Hematopoietic multipotent progenitor cell treated with erythropoietin and hydrocortisone succinate and interleukin-3 and kit ligand, for 4 days (in vitro differentiated cells): Measurements from ENCODE around the gene SMG7.

Source experiments
- DNase-seq: peaks from one replicate; pipeline ENCODE4 v3.0.0-alpha.2; 2015

SMG7 gene

DNA sequence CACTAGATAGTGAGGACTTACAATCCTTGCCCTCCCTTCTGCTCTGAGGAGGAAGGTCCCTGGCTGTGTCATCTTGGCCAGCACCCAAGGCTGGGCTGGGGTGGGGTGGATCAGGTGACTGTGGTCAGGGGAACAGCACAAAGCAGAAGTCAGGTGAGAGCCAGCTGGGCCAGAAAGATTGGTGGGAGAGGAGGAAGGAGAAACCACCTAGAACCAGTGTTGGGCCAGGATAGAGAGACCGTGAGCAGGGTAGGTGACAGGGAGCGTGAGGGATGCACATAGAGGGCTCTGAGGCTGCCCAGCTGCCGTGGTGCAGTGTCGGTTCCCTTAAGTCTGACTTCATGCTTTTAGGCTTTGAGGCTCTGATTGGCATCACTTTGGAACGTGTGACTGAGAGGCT is 95.3 kb downstream of the SMG7 start:
- peak; percentile 90 for DNase-seq

DNA sequence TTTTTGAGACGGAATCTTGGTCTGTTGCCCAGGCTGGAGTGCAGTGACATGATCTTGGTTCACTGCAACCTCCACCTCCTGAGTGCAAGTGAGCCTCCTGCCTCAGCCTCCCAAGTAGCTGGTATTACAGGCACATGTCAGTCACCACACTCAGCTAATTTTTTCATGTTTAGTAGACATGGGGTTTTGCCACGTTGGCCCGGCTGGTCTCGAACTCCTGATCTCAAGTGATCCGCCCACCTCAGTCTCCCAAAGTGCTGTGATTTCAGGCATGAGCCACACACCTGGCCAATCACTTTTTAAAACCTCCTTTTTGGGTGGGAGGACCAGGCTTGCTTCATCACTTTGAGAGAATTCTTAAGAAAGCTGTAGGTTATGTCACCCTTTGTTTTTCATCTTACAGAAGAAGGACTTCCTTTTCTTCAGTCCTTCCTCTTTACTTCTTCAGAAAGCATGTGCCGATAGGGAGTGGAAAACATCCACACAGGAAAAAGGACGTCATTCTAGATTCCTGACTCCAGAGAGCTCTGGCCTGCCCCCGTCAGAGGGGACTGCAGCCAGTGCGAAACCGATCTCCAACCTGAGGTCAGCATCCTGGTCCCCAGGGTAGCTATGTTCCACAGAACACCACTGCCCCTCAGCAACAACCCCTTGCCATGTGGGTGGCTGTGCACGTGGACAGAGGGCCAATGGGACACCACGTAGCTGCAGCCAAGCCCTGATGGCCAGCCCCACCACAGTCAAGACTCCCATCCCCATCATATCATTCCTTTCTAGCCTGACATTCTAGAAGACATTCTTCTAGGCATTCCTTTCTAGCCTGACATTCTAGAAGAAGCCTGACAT is 96.1 kb downstream of the SMG7 start:
- peak; percentile 37 for DNase-seq

- no peak for DNase-seq
Observed at GRCh38 chr1:183569141-183569540, 96.8 kb downstream of the SMG7 start.

DNA sequence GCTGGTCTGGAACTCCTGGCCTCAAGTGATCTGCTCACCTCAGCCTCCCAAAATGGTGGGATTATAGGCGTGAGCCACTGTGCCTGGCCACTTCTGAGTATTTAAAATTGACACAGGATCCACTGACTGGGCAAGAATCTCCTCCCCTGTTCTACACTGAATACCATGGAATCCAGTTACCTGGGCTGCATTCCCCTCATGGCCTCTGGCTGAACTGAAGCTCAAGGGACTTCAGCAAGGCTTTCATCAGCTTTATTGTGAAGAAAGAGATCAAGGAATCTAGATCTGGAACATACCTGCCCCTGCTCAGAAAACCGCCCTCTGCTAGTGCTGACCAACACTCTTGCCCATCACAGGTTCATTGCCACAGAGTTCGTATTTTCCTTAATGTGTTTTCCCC is 97.5 kb downstream of the SMG7 start:
- DNase-seq: no peak

- DNase-seq: no peak
Observed at GRCh38 chr1:183570451-183570850, 98.2 kb downstream of the SMG7 start.

GRCh38 chr1:183571678-183572268 is 99.5 kb downstream of the SMG7 start:
- DNase-seq: no peak

DNA sequence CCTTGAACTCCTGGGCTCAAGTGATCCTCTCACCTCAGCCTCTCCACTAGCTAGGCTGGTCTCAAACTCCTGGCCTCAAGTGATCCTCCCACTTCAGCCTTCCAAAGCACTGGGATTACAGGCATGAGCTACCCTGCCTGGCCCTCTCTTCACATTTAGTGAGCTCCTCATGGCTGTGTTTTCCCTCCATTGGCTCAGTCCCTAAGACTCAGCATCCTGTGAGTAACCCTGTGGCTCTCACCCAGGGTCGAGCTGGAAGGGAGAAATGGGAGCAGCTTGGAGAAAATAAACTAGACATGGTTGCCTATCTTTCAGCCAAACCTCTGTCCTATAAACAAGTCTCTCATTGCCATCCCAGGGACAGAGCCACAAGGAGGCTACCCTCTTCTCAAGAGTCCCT is 100.4 kb downstream of the SMG7 start:
- no peak for DNase-seq

- no peak for DNase-seq
Observed at GRCh38 chr1:183575606-183576005, 103.3 kb downstream of the SMG7 start.

- no peak for DNase-seq
Observed at GRCh38 chr1:183576537-183576936, 104.2 kb downstream of the SMG7 start.

- DNase-seq: peak; percentile 65
Observed at GRCh38 chr1:183577897-183578465, 105.7 kb downstream of the SMG7 start.

DNA sequence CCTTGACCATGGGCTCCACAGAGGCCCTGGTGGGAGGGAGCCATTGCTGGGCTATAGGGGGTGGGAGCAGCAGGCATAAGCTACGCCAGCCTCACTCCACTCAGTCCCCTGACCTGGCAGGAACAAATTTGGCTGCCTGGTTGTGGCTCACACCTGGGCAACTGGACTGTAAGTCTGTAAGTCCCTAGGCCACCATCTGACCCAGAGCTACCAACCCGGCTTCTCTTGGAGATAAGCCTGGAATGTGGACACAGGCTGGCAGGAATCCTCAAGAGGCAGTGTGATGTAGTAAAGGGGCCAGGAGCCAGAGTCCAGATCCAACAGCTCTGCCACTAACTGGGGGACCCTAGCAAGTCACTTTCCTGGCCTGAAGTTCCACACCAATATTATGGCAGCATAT is 106.6 kb downstream of the SMG7 start:
- no peak for DNase-seq

- DNase-seq: peak; percentile 92
Observed at GRCh38 chr1:183580281-183580682, 108.0 kb downstream of the SMG7 start.

DNA sequence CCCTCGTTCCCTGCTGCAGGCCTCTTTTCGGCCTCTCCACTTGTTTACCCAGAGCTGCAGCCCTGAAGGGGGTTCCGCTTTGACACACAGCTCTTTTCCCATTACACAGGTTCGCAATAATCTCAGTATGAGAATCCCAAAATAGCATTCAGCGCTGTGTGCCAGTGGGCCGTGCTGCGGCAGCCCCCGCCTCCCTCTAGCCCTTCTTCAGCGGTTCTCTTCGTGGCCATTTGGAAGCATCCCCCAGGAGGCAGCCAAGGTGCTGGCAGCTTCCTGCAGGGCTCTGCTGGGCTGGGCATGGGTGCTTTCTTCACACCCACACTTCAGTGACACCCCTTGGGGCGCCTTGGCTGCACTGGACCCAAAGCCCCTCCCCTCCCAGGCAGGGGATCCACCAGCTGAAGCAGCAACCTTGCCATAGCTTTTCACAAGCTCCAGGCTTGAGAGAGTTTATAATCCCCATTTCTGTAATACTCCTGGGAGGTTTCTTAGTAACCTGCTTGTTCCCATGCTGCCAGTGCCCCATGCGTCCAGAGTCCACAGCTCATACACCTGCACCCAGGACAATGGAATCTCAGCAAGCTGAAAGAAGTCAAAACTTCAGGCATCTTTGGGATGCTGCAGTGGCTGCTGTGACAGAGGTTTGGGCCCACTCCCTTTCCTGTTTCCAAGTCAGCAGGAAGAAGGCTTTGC is 109.9 kb downstream of the SMG7 start:
- no peak for DNase-seq

- DNase-seq: peak; percentile 59
Observed at GRCh38 chr1:183583466-183583865, 111.2 kb downstream of the SMG7 start.

- DNase-seq: no peak
Observed at GRCh38 chr1:183584147-183584546, 111.8 kb downstream of the SMG7 start.

DNA sequence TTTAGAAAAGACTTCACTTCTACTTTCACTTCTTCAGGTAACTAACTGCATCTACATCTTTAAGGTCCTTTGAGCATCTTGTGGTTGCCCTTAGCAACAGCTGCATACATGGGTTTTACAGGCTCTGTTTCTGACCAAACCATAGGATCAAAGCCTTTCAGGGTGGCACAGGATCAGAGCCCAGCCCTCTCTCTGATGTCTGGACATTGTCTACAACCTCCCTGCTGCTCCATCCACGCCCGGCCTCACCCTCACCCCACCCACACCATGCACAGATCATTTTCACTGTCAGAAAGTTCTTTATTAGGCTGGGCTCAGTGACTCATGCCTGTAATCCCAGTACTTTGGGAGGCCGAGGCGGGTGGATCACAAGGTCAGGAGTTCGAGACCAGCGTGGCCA is 112.7 kb downstream of the SMG7 start:
- no peak for DNase-seq

- no peak for DNase-seq
Observed at GRCh38 chr1:183586455-183586854, 114.2 kb downstream of the SMG7 start.

- no peak for DNase-seq
Observed at GRCh38 chr1:183586926-183587325, 114.6 kb downstream of the SMG7 start.

DNA sequence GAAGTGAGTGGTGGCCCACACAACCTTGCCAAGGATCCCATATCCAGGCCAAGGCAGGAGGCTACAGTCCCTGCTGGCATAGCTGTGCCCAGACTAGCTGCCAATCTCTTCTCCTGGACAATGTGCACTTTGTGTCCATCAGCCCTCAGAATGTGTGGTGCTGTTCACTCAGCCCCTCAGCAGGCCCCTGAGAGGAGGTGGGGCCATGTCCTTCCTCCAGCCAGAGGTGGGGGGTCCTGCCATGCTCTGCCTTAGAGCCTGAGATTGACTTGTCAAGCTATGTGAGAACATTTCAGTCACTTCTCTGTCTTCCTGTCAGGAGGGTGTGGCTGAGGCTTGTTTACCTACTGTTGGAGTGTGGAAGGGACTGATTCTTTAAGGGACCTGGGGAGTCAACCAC is 116.5 kb downstream of the SMG7 start:
- DNase-seq: no peak

GRCh38 chr1:183589384-183589783 is 117.1 kb downstream of the SMG7 start:
- no peak for DNase-seq

- no peak for DNase-seq
Observed at GRCh38 chr1:183589874-183590243, 117.6 kb downstream of the SMG7 start.

DNA sequence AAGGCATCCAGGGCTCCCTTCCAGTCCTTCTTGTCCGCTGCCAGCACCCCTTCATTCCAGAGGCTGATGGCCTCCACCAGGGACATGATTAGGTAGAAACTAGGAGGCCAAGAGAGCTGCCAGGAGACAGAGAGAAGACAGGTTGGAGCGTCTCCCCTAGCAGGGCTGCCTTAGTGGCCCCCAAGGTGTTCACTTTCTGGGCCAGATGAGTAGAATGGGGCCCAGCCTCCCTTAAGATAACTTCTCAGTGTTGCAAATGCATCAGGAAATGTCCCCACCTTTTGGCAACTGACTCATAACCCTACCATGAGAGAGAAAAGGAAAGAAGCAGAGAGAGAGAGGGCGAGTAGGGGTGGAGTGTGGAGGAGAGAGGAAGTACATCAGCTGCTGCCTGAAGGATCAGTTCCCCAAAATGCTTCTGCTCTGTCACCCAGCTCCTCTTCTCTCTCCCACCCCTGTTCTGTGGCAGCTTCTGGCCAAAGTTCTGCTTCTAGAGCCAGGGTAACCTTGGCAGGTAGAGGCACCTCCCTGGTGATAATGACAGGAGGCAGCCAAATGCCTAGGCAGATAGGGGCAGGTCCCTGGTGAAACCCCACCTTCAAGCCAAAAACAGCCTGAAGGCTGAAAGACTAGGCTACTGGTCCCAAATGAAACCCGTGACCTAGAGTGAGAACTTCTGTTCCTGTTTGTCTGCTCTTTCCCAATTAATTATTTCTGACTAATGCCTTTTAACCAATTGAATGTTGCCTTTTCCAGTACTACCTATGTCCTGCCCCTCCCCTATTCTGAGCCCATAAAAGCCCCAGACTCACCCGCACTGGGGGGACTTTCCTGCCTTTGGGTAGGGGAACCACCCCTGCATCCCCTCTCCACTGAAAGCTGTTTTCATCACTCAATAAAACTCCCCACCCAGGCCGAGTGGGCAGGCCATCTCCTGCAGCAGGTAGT is 118.2 kb downstream of the SMG7 start, which contains the start of gene NCF2:
Gene NCF2 (minus strand): TSS at position 216 of the 948 bp plus-strand sequence. CDS start 130 bp downstream, at position 86.
- DNase-seq: peak; percentile 89
